ENCODE measurements around the gene FOXP4.

FOXP4 gene

GRCh38 chr6:41522780-41523548, 23.2 kb upstream of the FOXP4 start:
- no peak for DNase-seq

- DNase-seq = no peak
These were observed 22.1 kb upstream of the FOXP4 start for GRCh38 chr6:41523915-41524633.

- no peak for DNase-seq
These were observed 21.6 kb upstream of the FOXP4 start for GRCh38 chr6:41524634-41525011.

GRCh38 chr6:41527721-41528408, 18.3 kb upstream of the FOXP4 start:
- DNase-seq = no peak

GRCh38 chr6:41528409-41528963, 17.7 kb upstream of the FOXP4 start:
- no peak for DNase-seq

DNA sequence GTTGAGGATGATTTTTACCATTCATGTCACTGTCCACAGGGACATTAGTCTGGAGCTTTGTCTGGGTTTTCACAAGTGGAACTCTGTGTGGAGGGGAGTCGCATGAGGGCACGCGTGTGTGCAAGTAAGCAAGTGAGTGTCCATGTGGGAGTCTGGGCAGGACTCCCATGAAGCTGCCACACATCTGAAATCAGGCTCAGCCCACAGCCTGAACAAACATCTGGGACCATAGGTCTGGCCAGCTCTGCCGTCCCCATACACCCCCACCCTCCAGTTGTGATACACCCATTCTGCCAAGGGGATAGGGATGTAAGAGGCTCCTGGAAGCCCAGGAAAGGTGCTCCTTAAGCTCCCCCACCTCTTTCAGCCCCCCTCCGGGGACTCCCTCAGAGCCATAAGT, 17.1 kb upstream of the FOXP4 start:
- no peak for DNase-seq

GRCh38 chr6:41529970-41530369, 16.2 kb upstream of the FOXP4 start:
- DNase-seq = no peak

DNA sequence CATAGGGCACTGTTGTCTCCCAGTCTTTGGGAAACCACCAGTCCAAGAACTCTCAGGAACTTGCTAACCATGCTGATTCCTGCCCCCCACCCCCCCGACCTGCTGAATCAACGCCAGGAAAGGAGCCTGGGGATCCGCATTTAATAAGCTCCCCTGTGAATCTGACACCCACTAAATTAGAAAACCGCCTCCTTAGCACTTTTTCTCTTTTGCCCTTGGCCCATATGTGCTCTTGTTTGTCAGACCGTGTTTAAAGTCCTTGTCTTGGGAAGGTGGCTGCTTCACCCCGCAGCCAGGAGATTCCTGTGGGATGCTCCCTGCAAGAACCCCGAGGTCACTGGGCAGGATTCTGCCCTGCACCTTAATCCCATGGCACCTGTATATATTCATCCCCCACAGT, 15.7 kb upstream of the FOXP4 start:
- DNase-seq = no peak

DNA sequence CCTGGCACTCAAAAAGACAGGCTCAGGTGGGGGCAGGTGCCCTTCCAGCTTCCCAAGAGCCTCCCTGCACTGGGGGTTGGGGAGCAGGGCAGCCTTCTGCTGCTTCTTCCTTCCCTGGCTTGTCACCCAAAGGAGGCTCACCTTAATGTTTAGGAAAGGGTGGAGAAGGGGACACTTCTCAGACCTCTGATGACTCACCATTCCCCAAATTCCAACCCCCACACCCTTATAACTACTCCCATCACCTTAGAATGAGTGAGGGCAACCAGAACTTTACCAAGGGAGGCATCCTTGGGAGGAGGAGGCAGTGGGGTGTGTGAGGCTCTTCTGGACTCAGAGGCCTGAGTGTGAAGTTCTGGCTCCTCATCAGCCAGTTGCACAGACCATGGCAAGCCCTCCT, 15.2 kb upstream of the FOXP4 start:
- no peak for DNase-seq

DNA sequence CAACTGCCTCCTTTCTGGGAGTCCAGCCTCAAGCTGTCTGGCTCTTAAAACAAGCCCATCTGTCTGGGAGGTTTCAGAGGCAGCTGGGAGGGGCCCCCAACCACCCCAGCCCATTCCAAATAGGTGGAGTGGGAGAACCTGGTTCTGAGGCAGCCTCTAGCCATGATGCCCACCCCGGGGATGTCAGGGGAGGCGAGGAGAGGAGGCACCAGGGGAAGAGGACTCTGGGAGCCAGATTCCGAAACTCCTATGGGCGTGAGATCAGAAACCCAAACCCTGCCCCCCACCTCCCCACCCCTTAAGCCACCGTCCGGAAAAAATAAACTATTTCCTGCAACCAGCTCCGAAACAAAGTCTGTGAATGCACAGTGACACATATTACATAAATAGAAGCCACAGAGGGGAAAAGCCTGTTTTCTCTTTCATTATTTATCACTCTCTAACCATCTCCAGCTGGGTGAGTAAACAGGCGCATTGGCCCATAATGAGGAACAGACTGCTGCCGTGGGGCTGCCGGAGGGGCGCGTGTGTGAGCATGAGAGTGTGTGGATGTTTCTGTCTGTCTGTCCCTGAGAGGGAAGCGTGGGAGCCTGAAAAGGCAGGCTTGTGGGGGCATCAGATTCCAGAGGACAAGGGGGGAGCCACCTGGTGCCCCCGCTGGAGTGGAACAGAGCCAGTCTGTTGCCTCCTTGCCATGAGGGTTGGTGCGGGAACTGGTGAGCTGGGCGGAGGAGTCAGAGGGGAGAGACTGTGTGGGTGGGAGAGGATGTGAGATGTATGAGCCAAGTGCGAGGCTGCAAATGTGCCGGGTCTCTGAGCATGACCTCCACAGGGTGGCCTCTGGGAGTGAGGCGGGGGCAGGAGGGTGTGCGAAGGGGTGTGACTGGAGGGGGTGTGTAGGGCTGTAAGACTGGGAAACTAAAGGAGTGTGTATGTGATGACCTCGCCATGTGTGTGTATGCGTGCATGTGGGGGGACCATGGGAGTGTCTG, 14.3 kb upstream of the FOXP4 start:
- peak; percentile 50 to 58 for DNase-seq

- DNase-seq = no peak
These were observed 10.4 kb upstream of the FOXP4 start for GRCh38 chr6:41535766-41536165.

- DNase-seq = no peak
These were observed 9.1 kb upstream of the FOXP4 start for GRCh38 chr6:41536795-41537758.

DNA sequence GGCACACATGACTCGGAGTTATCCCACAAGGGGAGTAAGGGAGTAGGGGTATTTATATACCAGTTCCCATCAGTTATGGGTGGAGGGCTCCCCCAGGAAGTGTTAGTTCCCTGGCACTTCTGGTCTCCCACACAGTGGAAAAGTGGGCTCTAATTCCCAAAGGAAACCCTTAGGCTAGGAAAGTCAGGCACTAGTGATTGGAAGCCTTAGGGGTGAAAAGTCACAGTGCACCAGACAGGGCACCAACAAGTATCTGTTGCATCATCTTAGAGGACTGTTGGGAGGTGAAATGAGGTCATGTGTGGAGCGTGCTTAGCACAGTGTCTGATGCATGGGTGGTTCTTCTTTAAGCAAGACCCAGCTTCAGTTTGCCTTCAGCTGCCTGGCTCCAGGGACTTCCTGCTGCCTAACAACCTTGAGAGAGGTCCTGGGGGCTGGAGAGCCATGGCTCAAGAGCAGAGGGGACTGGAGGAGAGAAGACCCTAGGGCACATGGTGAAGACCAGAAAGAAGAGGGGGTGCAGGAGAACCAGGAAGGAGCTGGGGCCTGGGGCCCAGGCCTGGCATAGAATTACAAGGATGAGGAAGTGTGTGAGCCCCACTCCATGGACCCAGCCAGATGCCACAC, 7.5 kb upstream of the FOXP4 start:
- no peak for DNase-seq

DNA sequence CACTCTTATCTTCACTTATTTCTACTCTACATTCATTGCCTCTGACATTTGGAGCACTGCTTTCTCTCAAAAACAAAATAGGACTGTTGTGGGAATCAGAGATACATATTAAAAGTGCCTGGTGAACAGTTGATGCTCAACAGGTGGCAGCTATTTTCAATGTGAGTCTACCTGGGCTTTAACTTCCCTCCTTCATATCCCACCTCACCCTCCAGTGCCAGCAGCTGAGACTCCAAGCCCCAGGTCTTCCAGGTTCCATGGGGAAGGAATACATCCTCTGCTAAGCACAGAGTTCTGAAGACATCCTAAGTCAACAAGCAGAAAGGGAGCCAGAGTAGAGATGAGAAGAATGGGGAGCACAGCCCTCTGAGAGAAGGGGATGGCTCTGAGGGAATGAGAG, 7.0 kb upstream of the FOXP4 start:
- no peak for DNase-seq

- DNase-seq = no peak
These were observed 4.8 kb upstream of the FOXP4 start for GRCh38 chr6:41541364-41541763.

DNA sequence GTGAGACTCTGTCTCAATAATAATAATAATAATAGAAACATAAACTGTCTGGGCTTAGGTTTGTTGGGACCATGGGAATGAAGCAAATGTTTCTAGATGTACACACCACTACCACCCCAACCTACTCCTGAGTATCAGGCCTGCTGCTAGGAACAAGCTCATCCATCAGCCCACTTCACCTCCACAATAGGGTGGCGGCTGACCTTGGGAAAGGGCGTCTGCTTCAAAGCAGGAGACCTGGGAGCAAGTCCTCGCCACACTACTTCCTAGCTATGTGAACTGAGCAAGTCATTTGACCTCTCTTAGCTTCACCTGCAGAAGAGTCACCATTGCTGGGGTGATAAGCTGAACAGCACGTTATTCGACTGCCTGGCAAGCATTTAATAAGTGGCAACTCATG, 3.1 kb upstream of the FOXP4 start:
- DNase-seq = no peak

- DNase-seq = no peak
These were observed 906 bp upstream of the FOXP4 start for GRCh38 chr6:41545247-41545702.

DNA sequence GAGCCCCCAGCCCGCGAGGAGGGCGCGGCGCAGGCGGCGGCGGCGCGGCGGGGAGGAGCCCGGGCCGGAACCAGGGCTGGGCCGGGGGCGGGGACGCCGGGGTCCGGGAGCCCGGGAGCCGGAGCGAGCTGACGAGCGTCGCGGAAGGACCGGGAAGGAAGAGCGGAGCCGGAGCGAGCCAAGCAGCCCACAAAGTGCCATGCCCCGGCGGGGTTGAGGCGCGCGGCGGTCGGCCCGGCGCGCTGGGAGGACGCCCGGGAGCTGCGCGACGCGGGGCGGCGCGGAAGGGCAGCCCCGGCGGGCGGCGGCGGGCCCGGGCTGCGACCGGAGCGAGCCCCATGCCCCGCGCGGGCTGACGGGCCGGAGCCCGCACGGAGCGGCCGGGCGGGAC, 289 bp downstream of the FOXP4 start:
- peak; percentile 38 to 44 for DNase-seq

DNA sequence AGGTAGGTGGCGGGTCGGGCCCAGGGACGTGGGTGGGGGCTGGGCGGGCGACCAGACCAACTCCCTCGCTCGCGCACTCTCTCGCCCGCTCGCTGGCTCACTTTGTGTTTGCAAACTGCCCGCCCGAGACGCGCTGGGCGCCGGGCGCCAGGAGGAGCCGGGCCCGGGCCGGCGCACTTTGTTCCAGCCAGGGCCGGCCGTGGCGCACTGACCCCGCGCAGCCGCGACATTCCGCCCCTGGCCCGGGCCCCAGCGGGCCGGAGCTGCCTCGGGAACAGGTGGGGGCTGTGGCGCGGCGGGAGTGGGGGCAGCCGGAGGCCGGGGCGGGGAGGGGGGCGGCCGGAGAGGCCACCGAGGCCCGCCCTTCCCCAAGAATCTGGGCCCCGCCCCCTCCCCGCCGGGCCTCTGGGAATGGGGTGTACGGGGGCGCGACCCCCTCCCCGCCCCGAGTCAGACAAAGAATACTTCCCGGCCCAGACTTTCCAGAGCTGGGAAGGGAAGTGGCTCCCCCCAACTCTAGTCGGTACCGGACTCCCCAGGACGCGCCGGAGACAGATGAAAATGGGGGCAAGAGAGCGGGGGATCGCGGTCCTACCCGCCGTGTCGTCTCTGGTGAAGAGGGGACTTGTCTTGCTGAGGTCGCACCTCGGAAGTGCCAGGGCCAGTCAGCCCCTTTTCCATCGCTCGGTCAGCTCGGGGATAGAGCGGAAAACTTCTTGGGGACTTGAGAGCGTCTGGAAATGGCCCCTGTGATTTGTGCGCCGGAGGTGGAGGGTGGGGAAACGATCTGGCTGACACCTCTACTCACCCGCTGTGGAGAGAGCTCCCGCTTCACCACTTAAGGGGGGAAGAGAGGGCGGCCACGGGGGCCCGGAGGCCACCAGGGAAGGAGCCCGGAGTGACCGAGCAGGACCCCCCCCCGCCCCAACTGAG, 951 bp downstream of the FOXP4 start:
- no peak for DNase-seq

- no peak for DNase-seq
These were observed 1.6 kb downstream of the FOXP4 start for GRCh38 chr6:41547799-41548097.

Data from stimulated activated CD4-positive, alpha-beta T cell treated with anti-CD3 and anti-CD28 coated beads, Interleukin-2, amount 100 ng/mL, for 48 hours (primary cell).